Effector CD4-positive, alpha-beta T cell (primary cell): ENCODE data around the gene TTC21A.

Experiments
- DNase-seq: peaks from one replicate; pipeline ENCODE4 v3.0.0-alpha.2; 2020

Gene TTC21A

DNA sequence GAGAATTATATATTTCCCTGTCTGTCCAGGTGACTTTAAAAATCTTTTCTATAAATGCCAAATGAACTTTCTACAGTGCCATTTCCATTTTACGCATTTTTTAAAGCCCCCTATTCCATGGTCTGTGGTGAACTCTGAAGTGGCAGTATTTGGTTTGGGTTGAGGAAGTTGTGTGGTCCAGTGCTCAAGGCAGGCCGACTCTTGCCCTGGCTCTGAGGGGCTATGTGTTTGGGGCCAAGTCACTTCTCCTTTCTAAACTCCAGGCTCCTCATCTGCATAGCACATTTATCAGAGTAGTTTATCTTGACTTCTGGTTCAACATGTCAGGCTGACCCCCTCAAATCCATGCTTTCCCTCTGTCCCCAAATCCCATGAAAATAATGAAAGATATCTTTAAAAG lies 14.1 kb downstream of the TTC21A start:
- no peak for DNase-seq

DNA sequence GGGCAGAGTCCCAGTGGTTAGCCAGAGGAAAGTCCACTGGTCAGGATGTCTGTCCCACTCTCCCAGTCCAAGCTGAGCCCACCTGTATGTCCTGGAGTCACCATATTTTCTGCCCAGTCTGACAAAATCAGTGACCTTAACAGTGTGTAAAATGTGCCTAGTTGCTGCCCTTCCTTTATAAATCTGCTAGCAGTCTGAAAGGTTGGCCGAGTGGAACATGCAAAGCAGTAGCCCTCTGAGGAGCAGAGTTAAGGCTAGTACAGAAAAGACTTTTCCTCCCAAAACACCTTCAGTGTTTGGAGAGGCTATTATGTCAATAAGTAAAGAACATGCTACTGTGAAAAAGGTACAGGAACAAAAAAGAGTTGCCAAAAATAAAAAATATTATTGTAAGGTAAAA lies 15.3 kb downstream of the TTC21A start:
- no peak for DNase-seq

DNA sequence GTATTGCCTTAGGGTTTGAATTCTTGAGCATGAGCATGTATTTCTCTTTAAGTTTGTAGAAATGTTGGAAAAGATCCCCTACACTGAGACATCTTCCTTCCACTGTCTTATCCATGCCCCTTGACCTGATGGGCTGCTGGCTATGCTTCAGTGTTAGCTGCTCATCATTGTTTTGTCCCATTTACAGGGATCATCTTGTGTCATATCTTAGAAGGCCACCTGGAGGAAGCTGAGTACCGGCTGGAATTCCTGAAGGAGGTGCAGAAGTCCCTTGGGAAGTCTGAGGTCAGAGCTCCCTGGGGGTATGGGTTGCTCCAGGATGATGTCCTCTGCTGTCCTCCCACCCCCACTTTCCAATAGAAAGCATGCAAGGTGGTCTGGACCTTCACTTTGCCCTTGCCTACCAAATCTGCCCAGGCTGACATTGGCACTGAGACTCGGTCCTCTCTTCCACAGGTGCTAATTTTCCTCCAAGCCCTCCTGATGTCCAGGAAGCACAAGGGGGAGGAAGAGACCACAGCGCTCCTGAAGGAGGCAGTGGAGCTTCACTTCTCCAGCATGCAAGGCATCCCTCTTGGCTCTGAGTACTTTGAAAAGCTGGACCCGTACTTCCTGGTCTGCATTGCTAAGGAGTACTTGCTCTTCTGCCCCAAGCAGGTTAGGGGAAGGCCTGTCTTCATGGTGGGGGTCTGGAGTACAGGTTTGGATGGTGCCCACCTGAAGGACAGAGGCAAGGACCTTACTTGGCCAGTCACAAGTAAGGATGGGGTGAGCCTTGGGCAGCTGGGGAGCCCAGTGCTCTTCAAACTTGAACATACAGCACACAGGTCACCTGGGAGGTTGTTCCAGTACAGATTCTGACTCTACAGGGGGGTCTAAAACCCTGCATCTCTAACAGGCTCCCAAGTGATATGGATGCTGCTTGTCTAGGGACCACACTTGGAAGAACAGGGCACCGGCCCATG lies 17.7 kb downstream of the TTC21A start:
- no peak for DNase-seq

DNA sequence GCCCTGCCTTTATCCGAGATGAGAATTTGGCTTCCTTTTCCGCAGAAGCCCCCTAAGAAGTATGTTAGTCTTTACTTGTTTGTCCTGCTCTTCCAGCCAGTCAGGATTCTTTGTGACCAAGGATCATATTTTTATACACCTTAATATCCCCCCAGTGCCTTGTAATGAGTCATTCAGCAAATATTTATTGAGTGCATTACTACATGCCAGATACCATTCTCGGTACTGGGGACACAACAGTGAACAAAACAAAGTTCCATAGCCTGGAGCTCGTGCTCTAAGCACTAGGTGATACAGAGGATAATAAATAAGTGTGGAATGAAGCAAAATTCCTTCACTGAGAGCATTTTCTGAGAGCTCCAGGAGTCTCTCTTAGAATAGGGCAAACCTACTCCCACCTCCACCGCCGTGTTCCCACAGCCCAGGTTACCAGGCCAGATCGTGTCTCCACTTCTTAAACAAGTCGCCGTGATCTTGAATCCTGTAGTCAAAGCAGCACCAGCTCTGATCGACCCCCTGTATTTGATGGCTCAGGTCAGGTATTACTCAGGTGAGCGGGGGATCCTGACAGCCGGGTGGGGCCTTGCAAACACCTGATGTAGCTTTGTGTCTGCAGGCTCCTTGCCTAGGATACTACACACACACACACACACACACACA lies 18.5 kb downstream of the TTC21A start:
- DNase-seq = no peak

DNA sequence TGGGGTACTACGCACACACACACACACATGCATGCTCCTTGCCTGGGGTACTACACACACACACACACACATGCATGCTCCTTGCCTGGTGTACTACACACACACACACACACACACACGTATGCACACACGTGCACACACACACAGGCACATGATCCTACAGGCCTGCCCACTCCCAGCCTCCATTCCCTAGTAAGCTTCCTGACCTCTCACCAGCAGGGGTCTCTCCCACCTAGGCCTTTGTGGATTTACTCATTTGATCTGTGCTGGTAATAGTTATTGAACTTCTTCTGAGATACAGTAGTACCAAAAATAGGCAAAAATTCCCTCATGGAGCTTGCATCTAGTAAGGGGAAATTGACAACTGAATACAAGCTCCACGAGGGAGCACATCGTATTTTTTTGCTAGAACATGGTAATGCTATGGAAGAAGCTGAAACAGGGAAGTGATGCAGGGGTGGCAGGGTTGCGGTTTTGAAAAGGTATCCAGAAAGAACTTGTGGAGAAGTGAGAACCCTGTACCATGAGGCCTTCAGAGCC lies 19.1 kb downstream of the TTC21A start:
- no peak for DNase-seq

DNA sequence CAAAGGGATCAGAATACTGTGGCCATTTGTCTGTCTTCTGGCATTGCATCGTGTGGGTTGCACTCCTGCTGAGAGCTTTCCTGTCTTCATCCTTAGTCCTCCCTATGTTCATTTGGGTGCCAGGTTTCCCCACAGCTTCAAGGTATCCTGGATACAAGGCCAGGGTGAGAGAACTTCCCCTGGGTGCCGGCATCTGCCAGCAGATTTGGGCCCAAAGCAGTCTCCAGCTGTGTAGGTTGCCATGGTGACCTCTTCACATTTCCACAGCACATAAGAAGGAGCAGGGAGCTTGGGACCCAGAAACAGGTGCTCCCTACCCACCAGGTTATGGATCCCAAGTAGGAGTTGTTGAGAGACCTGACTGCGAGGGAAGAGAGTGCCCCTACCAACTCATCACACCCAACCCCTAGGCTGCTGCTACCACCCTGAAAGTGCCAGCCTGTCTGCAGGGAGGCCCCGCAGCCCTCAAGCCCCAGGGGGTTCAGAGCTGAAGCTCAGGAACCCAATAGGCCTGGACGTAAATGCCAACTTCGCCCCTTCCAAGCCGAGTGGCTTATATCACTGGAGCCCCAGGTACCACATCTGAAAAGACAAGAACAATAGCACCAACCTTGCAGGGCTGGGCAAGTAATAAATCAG lies 19.9 kb downstream of the TTC21A start:
- DNase-seq = no peak

DNA sequence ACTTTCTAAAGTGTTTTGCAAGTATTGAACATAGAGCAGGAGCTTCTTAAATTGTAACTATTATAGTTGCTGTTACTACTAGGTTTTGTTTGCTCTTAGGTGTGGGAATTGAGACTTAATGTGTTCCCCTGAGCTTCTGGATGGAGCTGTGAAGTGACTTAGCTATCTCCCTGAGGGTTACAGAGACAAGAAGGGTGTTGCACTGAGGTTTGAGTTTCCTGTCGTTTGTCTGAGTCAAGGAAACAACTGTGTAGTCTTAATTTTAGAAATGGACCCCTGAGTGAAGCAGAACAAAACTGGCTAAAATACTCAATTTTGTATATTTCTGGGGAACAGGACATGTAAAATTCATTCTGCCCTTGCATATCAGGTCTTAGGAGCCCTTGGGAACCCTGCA lies 20.4 kb downstream of the TTC21A start:
- no peak for DNase-seq

DNA sequence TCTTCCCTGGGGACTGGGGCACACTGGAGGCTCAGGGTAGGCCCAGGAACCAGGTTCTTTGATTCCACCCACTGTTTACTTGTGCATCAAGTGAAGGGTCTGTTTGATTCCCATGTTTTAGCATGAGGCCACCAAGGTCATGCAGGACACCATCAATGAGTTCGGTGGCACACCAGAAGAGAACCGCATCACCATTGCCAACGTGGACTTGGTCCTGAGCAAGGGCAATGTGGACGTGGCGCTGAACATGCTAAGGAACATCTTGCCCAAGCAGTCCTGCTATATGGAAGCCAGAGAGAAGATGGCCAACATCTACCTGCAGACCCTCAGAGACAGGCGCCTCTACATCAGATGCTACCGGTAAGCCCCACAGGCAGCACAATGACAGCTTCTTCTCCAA lies 21.5 kb downstream of the TTC21A start:
- DNase-seq = no peak

DNA sequence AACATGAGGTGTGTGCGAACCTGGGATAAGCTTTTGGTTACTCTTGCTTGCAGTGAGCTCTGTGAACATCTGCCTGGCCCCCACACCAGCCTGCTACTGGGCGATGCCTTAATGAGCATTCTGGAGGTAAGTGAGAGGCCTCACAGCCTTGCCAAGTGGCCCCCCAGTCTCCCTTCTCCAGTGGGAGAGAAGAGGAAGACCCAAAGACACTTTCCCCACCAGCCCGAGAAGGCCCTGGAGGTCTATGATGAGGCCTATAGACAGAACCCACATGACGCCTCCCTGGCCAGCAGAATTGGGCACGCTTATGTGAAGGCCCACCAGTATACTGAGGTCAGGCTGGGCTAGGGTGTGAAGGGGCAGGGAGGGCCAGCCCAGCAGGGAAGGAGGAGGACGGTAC lies 22.5 kb downstream of the TTC21A start:
- no peak for DNase-seq

DNA sequence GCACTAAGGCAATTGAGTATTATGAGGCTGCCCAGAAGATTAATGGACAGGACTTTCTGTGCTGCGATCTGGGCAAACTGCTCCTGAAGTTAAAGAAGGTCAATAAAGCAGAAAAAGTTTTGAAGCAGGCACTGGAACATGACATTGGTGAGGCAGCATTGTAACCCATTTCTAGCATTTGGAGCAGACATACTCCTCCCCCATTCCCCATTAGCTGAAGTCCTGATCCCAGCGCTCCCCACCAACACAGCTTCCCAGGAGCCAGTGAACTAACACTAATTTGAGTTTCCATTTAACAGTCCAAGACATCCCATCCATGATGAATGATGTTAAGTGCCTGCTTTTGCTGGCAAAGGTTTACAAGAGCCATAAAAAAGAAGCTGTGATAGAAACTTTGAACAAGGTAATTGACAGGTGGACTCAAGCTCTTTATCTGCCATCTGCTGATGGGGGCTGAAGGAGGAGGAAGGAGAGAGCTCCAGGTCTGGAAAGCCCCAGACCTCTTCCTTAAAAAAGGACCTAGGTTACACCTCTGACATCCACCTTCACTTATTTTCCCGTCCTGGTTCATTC lies 23.3 kb downstream of the TTC21A start:
- DNase-seq = no peak

DNA sequence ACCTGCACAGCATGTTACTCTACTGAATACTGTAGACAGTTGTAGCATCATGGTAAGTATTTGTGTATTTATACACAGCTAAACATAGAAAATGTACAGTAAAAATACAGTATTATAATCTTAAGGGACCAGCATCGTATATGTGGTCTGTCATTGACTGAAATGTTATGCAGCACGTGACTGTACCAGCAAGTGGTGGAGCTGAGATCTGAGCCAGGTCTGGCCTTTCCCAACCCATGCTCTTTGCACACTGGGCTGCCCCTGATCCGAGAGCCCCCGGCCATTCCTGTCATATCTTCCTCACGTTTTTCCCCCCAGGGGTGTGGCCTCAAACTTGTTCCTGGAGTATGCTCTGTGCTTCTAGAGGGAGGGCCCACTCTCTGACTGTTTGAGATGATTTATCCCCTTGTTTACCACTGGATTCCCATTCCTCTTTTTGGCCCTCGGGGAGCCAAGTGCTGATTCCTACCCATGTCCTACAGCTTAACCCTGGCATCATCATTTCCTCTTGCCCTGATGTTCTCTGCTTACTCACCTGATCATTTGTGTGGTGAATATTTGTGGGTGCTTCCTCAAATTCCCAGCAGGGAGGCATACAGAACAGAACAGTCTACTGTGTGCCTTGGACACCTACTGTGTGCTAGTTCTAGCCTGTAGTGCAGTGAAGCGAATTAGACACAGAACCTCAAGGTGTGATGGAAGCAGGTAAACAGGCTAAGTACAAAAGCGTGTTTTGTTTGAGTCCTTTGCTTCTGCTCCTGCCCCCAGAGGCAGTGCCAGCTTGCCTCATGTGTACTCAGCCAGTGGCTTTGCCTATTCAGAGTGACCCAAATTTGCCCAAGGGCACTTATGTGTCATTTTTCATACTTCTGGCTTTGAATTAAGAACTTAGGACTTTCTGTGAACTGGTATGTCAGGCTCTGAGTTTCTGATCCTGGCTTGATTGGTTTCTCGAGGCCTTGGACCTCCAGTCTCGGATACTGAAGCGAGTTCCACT lies 24.9 kb downstream of the TTC21A start:
- DNase-seq = no peak

DNA sequence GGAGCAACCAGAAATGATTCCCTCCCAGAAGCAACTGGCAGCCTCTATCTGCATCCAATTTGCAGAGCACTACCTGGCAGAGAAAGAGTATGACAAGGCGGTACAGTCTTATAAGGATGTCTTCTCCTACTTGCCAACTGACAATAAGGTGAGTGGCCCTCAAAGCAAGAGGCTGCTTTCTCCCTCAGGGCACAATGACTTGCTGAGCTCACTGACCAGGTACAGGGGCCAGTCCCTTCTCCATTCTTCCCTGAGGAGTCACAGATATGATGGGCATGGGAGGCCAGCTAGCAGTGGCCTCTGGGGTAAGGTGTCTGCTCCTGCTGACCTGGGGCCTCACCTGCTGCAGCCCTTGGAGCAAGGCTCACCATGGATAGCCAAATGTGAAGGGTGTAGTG lies 25.6 kb downstream of the TTC21A start:
- no peak for DNase-seq

DNA sequence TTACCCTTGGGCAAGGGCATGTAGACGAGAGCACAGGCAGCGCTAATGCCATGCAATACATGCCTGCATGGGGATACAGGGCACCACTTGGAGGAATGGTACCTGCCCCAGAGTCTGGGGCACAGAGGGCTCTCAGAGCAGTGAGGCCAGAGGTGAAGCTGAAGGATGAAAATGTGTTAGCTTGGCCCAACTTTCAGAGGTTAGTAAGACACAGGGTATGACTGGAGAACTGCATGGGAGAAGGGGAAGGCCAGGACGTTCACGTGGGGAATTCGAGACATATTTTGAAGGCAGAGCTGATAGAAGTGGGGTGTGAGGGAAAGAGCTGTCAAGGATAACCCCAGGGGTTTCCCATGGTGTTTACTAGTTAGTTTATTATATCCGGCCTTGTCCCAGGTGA lies 26.3 kb downstream of the TTC21A start:
- DNase-seq = no peak

DNA sequence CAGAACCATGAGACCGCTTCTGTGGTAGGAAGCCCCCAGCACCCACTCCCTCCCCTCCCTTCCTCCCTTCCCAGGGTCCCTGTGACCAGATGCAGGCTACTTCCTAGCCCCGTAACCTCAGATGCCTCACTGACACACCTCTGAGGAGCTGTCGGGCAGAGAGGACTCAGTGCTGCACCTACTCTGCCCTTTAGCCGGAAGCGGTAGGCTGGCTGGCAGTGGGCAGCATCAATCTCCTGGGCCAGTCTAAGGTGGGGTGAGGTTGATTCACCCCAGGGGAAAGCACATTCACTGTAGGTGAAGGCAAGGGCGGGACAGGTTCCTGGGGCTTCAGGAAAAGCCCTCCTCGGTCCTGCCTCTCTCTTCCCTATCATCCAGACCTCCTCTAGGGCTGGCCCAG lies 26.8 kb downstream of the TTC21A start:
- DNase-seq = no peak

DNA sequence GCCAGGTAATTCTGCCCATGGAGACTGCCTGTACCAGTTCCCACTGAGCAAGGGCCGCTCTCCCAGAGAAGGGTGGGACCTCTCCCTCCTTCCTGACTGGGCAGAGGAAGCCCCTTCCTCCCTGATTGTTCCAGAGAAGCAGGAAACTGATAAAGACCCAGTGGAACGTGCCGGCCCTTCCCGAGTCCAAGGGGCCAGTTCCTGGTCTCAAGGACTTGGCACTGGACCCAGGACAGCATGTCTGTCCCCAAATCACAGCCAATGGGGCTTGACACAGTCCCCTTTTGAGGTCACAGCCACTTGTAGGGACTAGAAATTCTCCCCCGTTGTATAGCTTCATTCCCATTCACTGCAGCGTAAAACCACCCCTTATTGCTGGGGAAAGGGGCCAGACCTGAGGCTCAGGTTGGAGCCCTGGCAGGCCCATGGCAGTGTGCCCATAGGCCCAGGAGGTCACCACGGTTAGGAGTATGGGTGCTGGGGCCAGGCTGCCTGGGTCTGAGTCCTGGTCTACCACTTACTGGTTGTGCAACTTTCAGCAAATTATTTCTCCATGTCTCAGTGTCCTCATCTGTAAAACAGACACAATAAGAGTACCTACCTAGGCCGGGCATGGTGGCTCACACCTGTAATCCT lies 27.8 kb downstream of the TTC21A start:
- DNase-seq = no peak

DNA sequence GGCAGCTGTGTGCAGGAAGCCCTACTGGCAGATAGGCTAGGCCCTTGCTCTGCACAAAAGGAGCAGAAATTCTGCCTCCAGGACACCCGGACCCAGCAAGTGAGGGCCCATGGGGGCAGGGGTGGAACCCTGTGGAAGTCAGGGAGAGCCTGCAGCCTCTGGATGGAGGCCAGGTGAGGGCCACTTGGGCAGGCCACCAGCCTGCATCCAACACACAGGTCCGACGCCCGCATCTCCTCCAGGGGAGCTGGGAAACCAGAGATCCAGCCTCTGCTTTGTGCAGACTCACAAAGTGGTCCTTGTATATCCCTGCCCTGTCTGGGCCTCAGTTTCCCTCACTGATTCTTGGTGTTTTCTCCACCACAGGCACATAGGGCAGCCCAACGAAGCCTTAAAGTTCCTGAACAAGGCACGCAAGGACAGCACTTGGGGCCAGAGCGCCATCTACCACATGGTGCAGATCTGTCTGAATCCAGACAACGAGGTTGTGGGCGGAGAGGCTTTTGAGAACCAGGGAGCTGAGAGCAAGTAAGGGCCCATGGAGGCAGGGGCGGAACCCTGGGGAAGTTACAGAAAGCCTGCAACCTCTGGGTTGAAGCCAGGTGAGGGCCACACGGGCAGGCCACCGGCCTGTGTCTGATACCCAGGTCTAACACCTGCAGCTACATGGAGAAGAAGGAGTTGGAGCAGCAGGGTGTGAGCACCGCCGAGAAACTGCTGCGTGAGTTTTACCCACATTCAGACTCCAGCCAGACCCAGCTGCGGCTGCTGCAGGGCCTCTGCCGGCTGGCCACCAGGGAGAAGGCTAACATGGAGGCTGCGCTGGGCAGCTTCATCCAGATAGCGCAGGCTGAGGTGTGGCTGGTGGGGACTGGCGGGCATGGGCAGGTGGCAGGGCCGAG lies 29.3 kb downstream of the TTC21A start:
- no peak for DNase-seq

DNA sequence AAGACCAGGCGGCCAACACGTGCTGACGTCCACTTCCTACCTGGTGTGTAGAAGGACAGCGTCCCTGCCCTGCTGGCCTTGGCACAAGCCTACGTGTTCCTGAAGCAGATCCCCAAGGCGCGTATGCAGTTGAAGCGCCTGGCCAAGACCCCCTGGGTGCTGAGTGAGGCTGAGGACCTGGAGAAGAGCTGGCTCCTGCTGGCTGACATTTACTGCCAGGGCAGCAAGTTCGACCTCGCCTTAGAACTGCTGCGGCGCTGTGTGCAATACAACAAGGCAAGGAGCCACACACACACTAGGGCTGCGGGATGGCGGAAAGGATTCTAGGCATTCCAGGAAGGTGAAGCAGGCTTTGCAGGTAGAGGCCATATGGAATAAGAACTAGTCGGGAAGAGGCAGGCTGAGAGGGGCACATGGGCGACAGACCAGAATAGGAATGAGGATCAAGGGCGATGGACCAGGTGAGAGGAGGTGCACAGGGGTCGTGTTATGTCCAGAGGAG lies 30.0 kb downstream of the TTC21A start:
- DNase-seq = no peak

DNA sequence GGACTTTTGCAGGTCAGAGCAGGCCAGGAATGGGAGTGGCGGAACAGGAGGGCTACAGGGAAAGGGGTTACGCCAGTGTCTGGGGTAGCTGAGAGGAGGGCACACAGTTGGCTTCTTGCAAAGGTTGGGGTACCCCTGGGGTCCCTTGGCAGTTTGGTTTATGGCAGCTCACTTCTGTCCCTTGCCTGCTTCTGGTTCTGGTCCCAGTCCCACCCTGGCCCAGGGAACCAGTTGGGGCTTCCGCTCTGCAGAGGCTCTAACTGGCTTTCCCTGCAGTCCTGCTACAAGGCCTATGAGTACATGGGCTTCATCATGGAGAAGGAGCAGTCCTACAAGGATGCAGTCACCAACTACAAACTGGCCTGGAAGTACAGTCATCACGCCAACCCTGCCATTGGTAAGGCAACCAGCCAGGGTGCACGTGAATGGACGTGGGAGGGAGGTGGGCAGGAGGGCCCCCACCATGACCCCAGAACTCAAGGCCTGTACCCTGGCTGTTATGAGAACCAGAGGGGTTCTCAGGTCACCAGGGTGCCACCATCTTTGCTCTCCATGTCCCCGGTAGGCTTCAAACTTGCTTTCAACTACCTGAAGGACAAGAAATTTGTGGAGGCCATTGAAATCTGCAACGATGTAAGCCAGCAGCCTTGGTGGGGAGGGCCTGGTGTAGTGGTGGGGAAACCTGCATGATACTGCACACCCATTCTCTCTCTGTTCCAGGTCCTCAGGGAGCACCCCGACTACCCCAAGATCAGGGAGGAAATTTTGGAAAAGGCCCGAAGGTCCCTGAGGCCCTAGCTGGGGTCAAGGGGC lies 30.7 kb downstream of the TTC21A start:
- no peak for DNase-seq

DNA sequence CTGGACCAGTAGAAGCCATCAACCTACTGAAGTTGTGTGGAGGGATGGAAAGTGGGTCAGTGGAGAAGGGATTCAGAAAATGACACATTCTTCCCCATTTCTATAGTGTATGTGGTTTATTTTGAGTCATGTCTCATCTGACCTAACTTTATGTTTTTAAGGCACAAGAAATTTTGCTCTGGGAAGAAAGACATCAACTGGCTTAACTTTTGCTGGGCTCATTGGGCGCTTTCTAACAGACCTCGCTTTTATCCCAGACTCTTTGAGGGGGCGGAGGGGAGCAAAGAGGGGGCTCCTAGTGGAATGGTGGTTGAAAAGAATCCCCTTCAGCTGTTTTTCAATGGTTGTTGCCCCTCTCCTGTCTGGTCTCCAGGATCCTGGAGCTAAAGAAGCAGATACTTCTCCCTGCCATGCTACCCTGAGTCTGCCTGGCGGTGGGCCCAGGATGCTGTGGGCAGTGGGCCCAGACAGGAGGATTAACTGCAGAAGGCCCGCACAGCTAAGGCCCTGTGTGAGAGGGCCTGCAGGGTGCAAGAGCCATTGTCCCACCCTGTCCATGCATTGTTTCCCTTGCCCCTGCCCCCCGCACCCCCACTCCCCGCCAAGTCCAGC lies 31.4 kb downstream of the TTC21A start:
- DNase-seq = no peak
